Raji (cell line): ENCODE measurements around the gene EXOG.

Experiments used
- POLR2A ChIP-seq: IDR thresholded peaks from 2 replicates; pipeline ENCODE4 v1.6.1; 2011; ENCODE audit warnings: low read depth, low read length, control low read depth; ENCODE audit not compliant: insufficient read depth

Gene EXOG

GRCh38 chr3:38522002-38522401, 25.9 kb downstream of the EXOG start:
- TF ChIP-seq POLR2A = no peak

GRCh38 chr3:38524141-38524739, 28.1 kb downstream of the EXOG start:
- TF ChIP-seq POLR2A = no peak

- no peak for TF ChIP-seq POLR2A
Measured at GRCh38 chr3:38526792-38527191, 30.7 kb downstream of the EXOG start.

GRCh38 chr3:38528457-38528856, 32.3 kb downstream of the EXOG start:
- TF ChIP-seq POLR2A = no peak

DNA sequence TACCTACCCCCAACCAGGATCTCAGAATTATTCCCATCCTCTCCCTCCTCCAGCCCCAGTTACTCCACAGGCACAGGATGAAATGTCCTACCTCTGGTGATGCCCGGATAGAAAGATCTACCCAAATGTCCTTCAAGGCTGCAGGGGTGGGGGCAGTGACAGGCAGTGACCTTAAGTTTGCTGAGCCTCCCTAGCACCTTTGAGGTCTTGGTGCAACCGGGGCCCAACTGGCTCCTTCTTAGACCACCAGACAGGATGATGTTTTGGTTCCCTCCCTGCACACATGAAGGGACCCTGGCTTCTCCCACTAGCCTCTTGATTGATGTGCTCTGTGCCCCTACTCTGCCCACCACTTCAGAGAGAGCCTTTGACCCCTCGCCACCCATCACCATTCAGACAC, 36.4 kb downstream of the EXOG start:
- TF ChIP-seq POLR2A = no peak

GRCh38 chr3:38533285-38533976, 37.3 kb downstream of the EXOG start:
- no peak for TF ChIP-seq POLR2A

DNA sequence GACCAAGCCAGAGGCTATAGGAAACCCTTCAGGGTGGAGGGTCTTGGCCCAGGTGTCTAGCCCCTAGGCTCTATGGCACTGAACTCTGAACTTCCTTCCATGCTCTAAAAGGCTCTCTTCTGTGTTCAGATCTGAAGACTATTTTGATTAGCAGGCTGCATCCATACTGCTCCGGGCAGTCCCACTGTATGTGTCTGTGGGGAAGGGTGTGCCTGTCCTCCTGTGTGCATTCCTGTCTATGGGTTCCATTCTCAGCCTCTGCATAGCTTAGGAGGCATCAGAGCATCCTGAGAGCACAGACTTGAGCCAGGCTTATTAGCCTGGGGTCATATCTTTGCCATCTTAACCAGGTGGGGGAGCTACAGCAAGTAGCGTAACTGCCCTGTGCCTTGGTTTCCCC, 38.0 kb downstream of the EXOG start:
- no peak for TF ChIP-seq POLR2A

DNA sequence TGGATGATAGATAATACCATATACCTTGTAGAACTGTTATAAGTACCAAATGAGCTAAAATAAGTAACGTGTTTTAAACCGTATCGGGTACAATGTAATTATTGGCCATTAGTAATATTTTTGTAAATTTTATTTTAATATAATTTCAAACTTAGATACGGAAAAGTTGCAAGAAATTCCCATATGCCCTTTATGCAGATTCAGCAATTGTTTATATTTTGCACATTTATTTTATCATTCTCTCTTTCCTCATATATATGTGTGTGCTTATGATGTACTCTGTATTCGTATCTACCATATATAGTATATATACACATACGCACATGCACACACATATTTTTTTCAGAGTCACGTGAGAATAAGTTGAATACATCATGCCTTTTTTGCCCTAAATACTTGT, 38.5 kb downstream of the EXOG start:
- no peak for TF ChIP-seq POLR2A

- TF ChIP-seq POLR2A = no peak
Measured at GRCh38 chr3:38536671-38537070, 40.5 kb downstream of the EXOG start.

- TF ChIP-seq POLR2A = no peak
Measured at GRCh38 chr3:38538773-38539353, 42.7 kb downstream of the EXOG start.

DNA sequence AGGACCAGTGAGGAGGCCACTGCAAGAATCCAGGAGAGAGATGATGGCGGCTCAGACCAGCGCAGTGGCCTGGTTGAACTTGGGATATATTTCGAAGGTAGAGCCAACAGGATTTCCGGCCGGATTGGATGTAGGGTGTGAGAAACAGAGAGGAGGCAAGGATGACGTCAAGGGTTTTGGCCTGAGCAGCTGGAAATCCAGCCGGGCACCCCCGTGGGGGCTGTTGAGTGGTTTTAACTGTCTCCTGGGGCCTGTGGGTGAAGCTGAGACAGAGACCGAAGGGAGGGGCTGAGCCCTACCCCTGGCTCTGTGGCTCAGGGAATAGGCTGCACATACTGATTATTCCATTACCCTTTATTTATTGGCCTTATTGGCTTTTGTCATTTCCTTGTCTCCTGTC, 45.7 kb downstream of the EXOG start:
- no peak for TF ChIP-seq POLR2A

- TF ChIP-seq POLR2A = no peak
Measured at GRCh38 chr3:38542401-38543298, 46.5 kb downstream of the EXOG start.

DNA sequence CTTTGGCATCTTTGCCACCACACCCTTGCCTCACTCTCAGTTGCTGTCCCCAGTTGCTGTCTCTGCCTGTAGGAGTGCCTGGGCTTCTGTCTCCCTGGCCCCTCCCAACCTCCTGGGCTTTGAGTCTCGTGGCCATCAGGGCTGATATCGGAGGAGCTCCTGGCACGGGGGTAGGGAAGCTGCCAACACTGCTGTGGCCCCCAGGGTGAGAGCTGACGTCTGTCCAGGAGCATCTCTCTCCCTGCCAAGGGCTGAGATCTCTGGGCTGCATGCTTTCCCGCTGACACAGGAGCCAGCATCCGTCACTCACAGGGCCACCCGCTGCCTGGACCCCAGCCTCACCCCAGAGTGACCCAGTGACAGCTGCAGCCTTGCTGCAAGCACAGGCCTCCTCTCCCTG, 47.4 kb downstream of the EXOG start:
- TF ChIP-seq POLR2A = no peak

GRCh38 chr3:38544926-38545325, 48.8 kb downstream of the EXOG start:
- no peak for TF ChIP-seq POLR2A

- no peak for TF ChIP-seq POLR2A
Measured at GRCh38 chr3:38545550-38545949, 49.4 kb downstream of the EXOG start.
